RWPE2 (cell line): Measurements from ENCODE around the gene YIPF3.

Experiments
- ATAC-seq: fragments of 200-7000 bp; cut with Tn5 transposase; 3 replicates; pipeline ENCODE4 v1.9.1; 2021; ENCODE audit warnings: low read depth
- DNase-seq: peaks from one replicate; pipeline ENCODE4 v3.0.0-alpha.2; 2020; ENCODE audit warnings: low spot score
- H3K27ac ChIP-seq: fragments of 450-650 bp; 2 replicates; pipeline ENCODE4 v1.5.1; 2017; ENCODE audit warnings: mild to moderate bottlenecking; ENCODE audit not compliant: poor library complexity, severe bottlenecking
- H3K27me3 ChIP-seq: fragments of 250-450 bp; sonication (Bioruptor Pico); 2 replicates; pipeline ENCODE4 v1.5.1; 2021; ENCODE audit warnings: mild to moderate bottlenecking, moderate library complexity; ENCODE audit not compliant: insufficient read depth, poor library complexity, severe bottlenecking
- H3K36me3 ChIP-seq: fragments of 250-450 bp; sonication (Bioruptor Pico); 2 replicates; pipeline ENCODE4 v1.5.1; 2020; ENCODE audit warnings: low read depth, mild to moderate bottlenecking, moderate library complexity
- H3K4me1 ChIP-seq: fragments of 250-450 bp; sonication (Bioruptor Pico); 2 replicates; pipeline ENCODE4 v1.5.1; 2021; ENCODE audit warnings: mild to moderate bottlenecking, moderate library complexity; ENCODE audit not compliant: insufficient read depth, poor library complexity, severe bottlenecking
- H3K4me3 ChIP-seq: fragments of 250-450 bp; sonication (Bioruptor Pico); 2 replicates; pipeline ENCODE4 v1.5.1; 2021; ENCODE audit warnings: mild to moderate bottlenecking, moderate library complexity; ENCODE audit not compliant: severe bottlenecking
- H3K9me3 ChIP-seq: fragments of 250-450 bp; sonication (Bioruptor Pico); 2 replicates; pipeline ENCODE4 v1.5.1; 2021; ENCODE audit warnings: mild to moderate bottlenecking, moderate library complexity; ENCODE audit not compliant: severe bottlenecking
- CTCF ChIP-seq: fragments of 450-650 bp; IDR thresholded peaks from one replicate; pipeline ENCODE4 v1.5.1; 2017; ENCODE audit warnings: mild to moderate bottlenecking, moderate library complexity; ENCODE audit not compliant: poor library complexity, severe bottlenecking

YIPF3 gene

DNA sequence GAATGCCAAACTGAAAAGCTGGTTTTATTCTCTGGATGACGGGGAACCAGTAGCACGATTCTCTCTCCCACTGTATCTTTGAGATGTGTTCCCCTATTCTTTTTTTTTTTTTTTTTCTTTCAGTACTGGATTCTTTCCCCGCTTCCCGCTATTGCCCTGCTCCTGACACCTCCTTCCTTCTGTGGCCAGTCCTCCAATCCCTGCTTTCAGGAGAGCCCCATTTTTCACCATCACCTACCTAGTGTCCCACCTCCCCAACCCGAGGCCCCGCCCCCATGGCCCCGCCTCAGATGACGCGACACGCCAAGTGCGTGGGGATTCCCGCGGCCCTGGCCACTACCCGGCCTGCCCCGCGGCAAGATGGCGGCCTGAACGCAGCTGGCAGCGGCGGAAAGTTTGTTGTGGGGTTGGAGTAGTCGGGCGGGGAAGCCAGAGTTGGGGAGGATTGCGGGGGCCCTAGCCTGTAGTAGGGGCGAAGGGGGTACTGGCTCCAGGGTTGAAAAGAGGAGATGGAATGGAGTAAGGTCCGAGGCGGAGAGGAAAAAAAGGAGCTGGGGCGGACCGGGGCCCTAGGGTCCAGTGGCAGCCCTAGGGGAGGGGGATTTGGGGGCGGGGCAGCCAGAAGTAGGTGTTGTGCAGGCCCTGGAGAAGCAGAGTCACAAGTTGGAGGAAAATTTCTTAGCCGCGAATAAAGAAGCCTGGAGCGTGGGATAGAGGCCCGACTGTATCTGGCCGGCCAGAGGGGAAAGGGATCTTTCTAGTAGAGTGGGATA lies 39.3 kb downstream of the YIPF3 start, which contains the start of gene TJAP1:
Gene TJAP1 (plus strand): TSS at position 336 of the 773 bp plus-strand sequence. CDS start 21,432 bp downstream, outside the sequence.
- Histone ChIP-seq H3K4me1 (peaks cover 23% of the 10 kb centered on the region), H3K9me3 (no peaks in the 10 kb centered on the region), H3K36me3 (peaks cover 17% of the 10 kb centered on the region; the same call in 1 of the 2 replicates), H3K4me3 (peak within 1 kb of the TSS; percentile 52), H3K27me3 (no peaks in the 10 kb centered on the region), H3K27ac (peak within 1 kb of the TSS; percentile 24)
- DNase-seq (peak; percentile 91), ATAC-seq (peak; percentile 85)
- no peak for TF ChIP-seq CTCF

GRCh38 chr6:43476746-43477145 lies 40.0 kb downstream of the YIPF3 start:
- Histone ChIP-seq H3K4me3 (peak overlapping the region; percentile 52), H3K4me1 (peaks cover 17% of the 10 kb centered on the region), H3K36me3 (peaks cover 17% of the 10 kb centered on the region; the same call in 1 of the 2 replicates), H3K9me3 (no peaks in the 10 kb centered on the region), H3K27me3 (no peaks in the 10 kb centered on the region), H3K27ac (peak overlapping the region; percentile 24)
- ATAC-seq = no peak
- no peak for DNase-seq
- TF ChIP-seq CTCF = no peak

DNA sequence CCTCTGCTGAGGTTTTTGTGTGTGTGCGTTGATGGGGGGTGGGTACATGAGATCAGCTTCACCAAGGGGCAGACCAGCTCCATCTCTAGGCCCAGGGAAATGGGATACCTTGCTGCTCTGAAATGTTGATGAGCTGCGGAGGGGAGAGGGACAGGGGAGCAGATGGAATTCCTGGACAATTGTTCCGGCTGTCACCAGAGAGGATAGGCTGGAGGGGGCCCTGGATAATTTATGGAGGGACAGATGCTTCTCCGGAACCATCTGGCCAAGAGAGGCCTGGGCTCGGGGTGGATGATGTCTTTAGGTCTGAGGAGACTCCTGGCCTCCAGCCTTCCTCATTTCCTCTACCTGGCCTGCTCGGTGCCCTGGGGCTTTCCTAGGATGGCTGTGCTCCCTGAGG lies 41.2 kb downstream of the YIPF3 start:
- no peak for DNase-seq

GRCh38 chr6:43472515-43472914 lies 44.2 kb downstream of the YIPF3 start:
- ATAC-seq (no peak), DNase-seq (no peak)
- TF ChIP-seq CTCF = no peak
- H3K27ac ChIP-seq = no peak overlapping the region
- H3K4me1 ChIP-seq = peaks cover 3% of the 10 kb centered on the region
- no peak overlapping the region for H3K4me3 ChIP-seq
- H3K27me3 ChIP-seq = no peaks in the 10 kb centered on the region
- H3K36me3 ChIP-seq = no peaks in the 10 kb centered on the region
- H3K9me3 ChIP-seq = no peaks in the 10 kb centered on the region

More for the DNA sequence above, 41.2 kb downstream of the YIPF3 start:
- no peak for ATAC-seq
- Histone ChIP-seq H3K27ac (no peak overlapping the region), H3K4me3 (no peak overlapping the region), H3K9me3 (no peaks in the 10 kb centered on the region), H3K4me1 (peaks cover 4% of the 10 kb centered on the region), H3K36me3 (peaks cover 13% of the 10 kb centered on the region; the same call in 1 of the 2 replicates), H3K27me3 (no peaks in the 10 kb centered on the region)
- TF ChIP-seq CTCF = no peak

- DNase-seq (no peak), ATAC-seq (no peak)
- H3K27me3 ChIP-seq = no peaks in the 10 kb centered on the region
- peaks cover 3% of the 10 kb centered on the region for H3K4me1 ChIP-seq
- no peaks in the 10 kb centered on the region for H3K9me3 ChIP-seq
- H3K36me3 ChIP-seq = no peaks in the 10 kb centered on the region
- H3K4me3 ChIP-seq = no peak overlapping the region
- TF ChIP-seq CTCF = no peak
- no peak overlapping the region for H3K27ac ChIP-seq
These were observed 45.3 kb downstream of the YIPF3 start for GRCh38 chr6:43471399-43471798.
